ENCODE data around the gene HEXD.

DNA sequence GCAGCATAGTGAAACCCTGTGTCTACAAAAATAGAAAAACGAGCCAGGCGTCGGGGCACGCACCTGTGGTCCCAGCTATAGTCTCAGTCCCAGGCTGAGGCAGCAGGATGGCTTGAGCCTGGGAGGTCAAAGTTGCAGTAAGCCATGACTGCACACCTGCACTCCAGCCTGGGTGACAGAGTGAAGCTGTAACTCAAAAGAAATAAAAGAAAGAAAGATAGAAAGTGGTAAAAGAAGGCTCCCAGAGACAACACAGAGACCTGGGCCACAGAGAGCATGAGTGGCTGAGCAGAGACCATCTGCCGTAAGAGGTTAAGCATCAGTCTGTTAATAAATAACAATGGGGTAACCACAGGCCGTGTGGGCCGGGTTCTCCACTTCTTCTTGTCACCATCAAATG, 15.3 kb upstream of the HEXD start:
- TF ChIP-seq ZNF423 (tag by site-specific recombination; IDR thresholded peaks at IDR 0.05) (no peak), ZFP69B (tag by site-specific recombination; IDR thresholded peaks at IDR 0.05) (no peak), SCRT2 (tag by site-specific recombination; IDR thresholded peaks at IDR 0.05) (no peak), ZFP41 (tag by site-specific recombination; IDR thresholded peaks at IDR 0.05; ENCODE audit: borderline replicate concordance) (no peak)
- TF ChIP-seq, protein P1, sequence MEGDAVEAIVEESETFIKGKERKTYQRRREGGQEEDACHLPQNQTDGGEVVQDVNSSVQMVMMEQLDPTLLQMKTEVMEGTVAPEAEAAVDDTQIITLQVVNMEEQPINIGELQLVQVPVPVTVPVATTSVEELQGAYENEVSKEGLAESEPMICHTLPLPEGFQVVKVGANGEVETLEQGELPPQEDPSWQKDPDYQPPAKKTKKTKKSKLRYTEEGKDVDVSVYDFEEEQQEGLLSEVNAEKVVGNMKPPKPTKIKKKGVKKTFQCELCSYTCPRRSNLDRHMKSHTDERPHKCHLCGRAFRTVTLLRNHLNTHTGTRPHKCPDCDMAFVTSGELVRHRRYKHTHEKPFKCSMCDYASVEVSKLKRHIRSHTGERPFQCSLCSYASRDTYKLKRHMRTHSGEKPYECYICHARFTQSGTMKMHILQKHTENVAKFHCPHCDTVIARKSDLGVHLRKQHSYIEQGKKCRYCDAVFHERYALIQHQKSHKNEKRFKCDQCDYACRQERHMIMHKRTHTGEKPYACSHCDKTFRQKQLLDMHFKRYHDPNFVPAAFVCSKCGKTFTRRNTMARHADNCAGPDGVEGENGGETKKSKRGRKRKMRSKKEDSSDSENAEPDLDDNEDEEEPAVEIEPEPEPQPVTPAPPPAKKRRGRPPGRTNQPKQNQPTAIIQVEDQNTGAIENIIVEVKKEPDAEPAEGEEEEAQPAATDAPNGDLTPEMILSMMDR (tag by site-specific recombination; IDR thresholded peaks at IDR 0.05), result no peak
